SH-SY5Y (cell line): ENCODE measurements around the gene PRKRA.

Experiments
- GATA2 ChIP-seq: IDR thresholded peaks from 2 replicates; pipeline ENCODE4 v1.6.1; 2011; ENCODE audit warnings: mild to moderate bottlenecking, low read depth, low read length
- GATA3 ChIP-seq: IDR thresholded peaks from 2 replicates; pipeline ENCODE4 v1.6.1; 2011; ENCODE audit warnings: low read depth, mild to moderate bottlenecking, low read length, moderate library complexity

- TF ChIP-seq GATA3, result no peak
- TF ChIP-seq GATA2, result no peak
Measured at GRCh38 chr2:178404368-178404767, 46.6 kb downstream of the PRKRA start.
